ENCODE measurements around the gene CCK.
A peak's percentile ranks its signal among the peaks of the same experiment; 100 is the strongest.

Gene CCK

GRCh38 chr3:42225486-42226363 lies 40.3 kb downstream of the CCK start:
- DNase-seq = no peak

- peak; percentile 29 for DNase-seq
Observed at GRCh38 chr3:42224658-42225421, 41.1 kb downstream of the CCK start.

- DNase-seq = no peak
Observed at GRCh38 chr3:42224178-42224577, 41.8 kb downstream of the CCK start.

- DNase-seq = no peak
Observed at GRCh38 chr3:42222942-42223693, 42.9 kb downstream of the CCK start.

- no peak for DNase-seq
Observed at GRCh38 chr3:42220436-42221121, 45.4 kb downstream of the CCK start.

GRCh38 chr3:42216931-42217333 lies 49.1 kb downstream of the CCK start:
- no peak for DNase-seq

GRCh38 chr3:42216302-42216701 lies 49.7 kb downstream of the CCK start:
- DNase-seq = no peak

- no peak for DNase-seq
Observed at GRCh38 chr3:42214565-42215283, 51.3 kb downstream of the CCK start.

- DNase-seq = no peak
Observed at GRCh38 chr3:42214064-42214463, 51.9 kb downstream of the CCK start.

- DNase-seq = no peak
Observed at GRCh38 chr3:42213417-42213816, 52.6 kb downstream of the CCK start.

- no peak for DNase-seq
Observed at GRCh38 chr3:42210726-42211125, 55.3 kb downstream of the CCK start.

- no peak for DNase-seq
Observed at GRCh38 chr3:42209917-42210316, 56.1 kb downstream of the CCK start.
